Measurements from ENCODE around the gene PRR12.
A peak's percentile ranks its signal among the peaks of the same experiment; 100 is the strongest.

PRR12 gene

GRCh38 chr19:49591731-49592485, 926 bp downstream of the PRR12 start:
- no peak for DNase-seq (ENCODE audit: low read depth in 2 of 2)

DNA sequence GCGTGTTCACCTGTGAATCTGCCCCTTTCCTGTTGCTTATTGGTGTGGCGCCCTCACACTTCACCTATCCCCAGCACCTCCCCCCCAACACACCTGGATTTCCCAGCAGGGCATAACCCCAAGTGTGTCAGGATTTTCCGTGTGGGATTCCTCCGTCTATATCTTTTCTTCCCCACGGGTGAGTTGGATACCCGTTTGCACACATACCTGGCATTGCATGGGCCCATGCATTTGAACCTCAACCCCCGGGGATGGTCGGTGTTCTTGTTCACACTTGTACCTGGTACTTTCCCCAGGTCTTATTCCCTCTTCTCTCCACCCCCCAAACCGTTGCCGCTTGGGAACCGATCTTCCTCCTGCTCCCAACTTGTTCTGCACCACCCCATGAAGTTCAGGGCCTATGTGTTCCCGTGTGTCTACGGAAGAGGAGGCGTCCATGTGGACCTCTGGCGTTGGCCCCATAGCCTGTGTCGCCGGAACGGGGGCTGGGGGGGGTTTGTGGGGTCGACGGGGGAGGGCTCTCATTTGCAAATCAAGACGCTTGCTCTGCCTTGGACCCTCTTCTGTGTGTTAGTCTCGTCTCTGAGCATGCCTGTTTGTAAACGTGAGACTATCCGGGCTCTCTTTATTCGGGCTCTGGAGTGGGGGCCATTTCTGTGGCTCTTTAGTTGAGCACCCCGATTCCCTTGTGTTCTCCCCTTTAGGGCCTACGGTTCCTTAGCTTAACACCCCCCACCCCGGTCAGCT, 1.7 kb downstream of the PRR12 start:
- DNase-seq (ENCODE audit: low read depth in 2 of 2), result no peak

DNA sequence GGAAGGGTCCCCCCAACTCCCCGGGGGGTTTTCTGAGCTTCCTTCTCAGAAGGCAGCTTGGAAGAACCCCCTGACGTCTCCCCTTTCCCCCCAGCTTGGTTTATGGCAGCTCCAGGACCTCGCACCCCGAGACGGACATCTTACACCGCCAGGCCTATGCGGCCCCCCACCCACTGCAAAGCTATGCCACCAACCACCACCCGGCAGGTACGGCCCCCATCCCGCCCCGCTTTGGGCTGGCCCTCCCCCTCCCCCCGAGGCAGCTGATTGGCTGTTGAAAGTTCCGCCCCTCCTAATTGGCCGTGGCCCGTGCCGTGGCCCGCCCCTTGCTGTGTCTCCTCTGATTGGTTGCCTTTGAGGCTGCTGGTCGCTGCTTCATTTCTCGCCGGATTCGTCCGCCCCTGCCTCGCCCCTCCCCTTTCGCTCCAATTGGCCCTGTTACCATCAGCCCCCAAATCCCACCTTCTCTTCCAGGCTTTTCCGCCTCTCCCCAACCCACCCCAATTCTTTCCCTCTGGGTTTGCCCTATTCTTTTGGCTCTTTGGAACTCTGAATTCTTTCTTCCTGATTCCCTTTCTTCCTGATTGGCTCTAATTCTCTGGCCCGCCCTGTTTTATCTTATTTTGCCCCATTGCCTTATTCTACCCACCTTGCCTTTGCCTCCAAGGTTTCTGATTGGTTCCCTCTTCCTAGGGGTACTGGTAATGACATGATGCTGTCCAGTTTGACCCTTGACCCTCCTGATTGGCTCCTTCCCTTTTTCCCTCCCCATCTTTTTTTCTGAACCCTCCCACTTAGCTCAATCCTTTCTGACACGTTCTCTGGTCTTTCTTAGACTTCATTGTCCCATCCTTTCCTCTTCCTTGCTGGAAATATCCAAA, 2.5 kb downstream of the PRR12 start:
- DNase-seq (ENCODE audit: low read depth in 2 of 2), result peak; percentile 79 to 80

- no peak for DNase-seq (ENCODE audit: low read depth in 2 of 2)
Measured at GRCh38 chr19:49594157-49594992, 3.4 kb downstream of the PRR12 start.

DNA sequence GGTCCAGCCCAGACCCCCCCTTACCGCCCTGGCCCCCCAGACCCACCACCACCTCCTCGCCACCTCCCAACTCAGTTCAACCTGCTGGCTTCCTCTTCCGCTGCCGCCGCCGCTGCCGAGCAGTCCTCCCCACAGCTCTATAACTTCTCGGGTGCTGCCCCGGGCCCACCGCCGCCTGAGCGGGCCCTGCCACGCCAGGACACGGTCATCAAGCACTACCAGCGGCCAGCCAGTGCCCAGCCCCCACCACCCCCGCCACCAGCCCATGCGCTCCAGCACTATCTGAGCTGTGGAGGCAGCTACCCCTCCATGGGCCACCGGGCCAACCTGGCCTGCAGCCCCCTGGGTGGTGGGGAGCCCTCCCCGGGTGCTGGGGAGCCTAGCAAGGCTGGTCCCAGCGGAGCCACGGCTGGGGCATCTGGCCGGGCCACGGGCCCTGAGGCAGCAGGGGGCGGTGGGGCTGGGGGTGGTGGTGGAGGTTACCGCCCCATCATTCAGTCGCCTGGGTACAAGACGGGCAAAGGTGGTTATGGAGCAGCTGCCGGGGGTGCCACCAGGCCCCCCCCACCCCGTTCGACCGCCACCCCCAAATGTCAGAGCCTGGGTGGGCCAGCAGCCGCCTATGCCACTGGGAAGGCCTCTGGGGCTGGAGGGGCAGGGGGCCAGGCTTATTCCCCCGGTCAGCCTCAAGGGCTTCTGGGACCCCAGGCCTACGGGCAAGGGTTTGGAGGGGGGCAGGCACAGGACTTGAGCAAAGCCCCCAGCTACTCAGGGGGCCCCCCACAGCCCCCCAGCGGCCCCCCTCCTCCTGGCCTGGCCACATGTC, 4.2 kb downstream of the PRR12 start:
- DNase-seq (ENCODE audit: low read depth in 2 of 2), result no peak

DNA sequence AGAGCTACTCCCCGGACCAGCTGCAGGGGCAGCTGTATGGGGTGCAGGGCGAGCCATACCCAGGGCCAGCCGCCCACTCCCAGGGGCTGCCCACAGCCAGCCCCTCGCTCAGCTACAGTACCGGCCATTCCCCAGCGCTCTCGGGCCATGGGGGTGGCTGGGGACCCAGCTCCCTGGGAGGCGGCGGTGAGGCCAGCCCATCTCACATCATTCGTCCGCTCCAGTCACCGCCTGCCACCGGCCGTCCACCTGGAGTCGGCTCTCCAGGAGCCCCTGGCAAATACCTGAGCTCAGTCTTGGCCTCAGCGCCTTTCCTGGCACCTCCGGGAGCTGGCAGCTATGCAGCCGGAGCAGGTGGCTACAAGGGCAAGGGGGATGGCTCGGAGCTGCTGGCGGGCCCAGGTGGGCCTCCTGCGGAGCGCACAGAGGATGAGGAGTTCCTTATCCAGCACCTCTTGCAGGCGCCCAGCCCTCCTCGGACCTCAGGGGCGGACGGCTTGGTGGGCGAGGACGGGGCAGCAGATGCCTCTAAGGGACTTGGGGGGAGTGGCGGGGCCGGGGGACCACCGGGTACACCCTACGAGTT, 4.9 kb downstream of the PRR12 start:
- no peak for DNase-seq (ENCODE audit: low read depth in 2 of 2)

DNA sequence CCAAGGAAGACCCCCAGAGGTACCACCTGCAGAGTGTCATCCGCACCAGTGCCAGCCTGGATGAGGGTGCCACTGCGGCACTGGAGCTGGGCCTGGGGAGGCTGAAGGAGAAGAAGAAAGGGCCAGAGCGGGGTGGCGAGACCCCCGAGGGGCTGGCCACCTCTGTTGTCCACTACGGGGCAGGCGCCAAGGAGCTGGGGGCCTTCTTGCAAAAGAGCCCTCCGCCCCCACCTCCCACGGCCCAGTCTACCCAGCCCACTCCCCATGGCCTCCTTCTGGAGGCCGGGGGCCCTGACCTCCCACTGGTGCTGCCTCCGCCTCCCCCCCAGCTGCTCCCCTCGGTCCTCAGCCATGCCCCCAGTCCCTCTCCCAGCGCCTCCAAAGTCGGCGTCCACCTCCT, 5.4 kb downstream of the PRR12 start:
- DNase-seq (ENCODE audit: low read depth in 2 of 2), result no peak

DNA sequence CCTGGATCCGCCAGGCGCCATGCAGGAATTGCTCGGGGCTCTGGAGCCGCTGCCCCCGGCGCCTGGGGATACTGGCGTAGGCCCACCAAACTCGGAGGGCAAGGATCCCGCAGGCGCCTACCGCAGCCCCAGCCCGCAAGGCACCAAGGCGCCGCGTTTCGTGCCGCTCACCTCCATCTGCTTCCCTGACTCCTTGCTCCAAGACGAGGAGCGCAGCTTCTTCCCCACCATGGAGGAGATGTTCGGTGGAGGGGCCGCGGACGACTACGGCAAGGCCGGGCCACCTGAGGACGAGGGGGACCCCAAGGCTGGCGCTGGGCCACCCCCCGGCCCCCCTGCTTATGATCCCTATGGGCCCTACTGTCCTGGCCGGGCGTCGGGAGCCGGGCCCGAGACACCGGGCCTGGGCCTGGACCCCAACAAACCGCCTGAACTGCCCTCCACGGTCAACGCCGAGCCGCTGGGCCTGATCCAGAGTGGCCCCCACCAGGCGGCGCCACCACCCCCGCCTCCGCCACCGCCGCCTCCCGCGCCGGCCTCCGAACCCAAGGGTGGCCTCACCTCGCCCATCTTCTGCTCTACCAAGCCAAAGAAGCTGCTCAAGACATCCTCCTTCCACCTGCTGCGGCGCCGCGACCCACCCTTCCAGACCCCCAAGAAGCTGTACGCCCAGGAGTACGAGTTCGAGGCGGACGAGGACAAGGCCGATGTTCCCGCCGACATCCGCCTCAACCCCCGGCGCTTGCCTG, 6.1 kb downstream of the PRR12 start:
- no peak for DNase-seq (ENCODE audit: low read depth in 2 of 2)

DNA sequence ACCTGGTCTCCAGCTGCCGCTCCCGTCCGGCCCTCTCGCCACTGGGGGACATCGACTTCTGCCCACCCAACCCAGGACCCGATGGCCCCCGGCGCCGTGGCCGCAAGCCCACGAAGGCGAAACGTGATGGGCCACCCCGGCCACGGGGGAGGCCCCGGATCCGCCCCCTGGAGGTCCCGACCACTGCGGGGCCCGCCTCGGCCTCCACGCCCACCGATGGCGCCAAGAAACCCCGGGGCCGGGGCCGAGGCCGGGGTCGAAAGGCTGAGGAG, 6.7 kb downstream of the PRR12 start:
- no peak for DNase-seq (ENCODE audit: low read depth in 2 of 2)

- no peak for DNase-seq (ENCODE audit: low read depth in 2 of 2)
Measured at GRCh38 chr19:49599378-49600295, 8.7 kb downstream of the PRR12 start.

GRCh38 chr19:49601482-49602038, 10.6 kb downstream of the PRR12 start:
- no peak for DNase-seq (ENCODE audit: low read depth in 2 of 2)

DNA sequence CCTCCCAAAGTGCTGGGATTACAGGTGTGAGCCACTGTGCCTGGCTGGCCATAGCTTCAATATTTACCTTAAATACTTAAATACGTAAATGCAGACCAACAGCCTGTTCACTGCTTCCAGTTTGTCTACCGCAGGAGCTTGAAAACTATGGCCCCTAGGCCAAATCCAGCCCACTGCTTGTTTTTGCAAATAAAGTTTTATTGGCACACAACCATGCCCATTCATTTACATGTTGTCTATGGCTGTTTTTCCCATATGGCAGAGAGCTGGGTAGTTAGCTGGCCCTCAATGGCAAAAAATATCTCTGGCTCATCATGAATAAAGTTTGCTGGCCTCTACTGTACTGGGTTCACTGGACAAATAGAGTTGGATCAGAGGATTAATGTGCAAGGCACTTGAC, 11.8 kb downstream of the PRR12 start:
- no peak for DNase-seq (ENCODE audit: low read depth in 2 of 2)

- DNase-seq (ENCODE audit: low read depth in 2 of 2), result no peak
Measured at GRCh38 chr19:49605605-49606004, 14.6 kb downstream of the PRR12 start.

DNA sequence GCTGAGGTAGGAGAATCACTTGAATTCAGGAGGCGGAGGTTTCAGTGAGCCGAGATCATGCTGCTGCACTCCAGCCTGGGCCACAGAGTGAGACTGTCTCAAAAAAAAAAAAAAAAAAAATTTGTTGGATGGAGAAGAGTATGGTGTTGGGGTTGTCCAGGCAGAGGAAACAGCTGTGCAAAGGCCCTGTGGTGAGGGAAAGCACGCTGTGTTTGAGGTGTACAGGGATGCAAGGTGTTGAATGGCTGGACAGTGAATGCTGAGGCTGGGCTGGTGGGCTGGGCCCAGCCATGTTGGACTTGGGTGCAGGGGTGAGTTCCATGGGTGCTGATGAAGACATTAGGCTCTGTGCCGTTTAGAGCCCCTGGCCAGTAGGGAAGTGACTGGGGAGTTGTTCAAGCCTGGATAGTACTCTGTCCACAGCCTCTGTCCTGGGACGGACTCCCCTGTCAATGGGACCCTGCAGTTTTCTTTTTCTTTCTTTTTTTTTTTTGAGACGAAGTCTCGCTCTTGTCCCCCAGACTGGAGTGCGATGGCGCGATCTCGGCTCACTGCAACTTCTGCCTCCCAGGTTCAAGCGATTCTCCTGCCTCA, 18.6 kb downstream of the PRR12 start:
- DNase-seq (ENCODE audit: low read depth in 2 of 2), result no peak

DNA sequence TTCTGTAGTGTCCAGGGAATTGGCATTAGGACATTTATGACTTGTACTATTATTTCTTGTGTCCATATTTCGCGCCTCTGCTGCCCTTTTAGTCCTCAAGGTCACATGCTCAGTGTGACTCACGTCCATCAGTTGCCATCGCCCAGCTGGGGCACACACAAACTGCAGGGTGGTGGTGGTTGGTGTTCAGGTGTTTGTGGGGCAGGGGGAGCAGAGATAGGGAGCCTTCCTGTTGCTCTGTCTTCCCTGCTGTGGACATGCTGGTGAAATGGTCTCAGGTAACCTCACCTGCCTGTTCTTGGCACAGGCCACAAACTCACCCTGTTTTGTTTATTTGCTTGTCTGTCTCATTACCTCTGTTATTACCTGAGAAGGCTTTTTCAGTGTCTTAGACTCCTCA, 22.4 kb downstream of the PRR12 start:
- DNase-seq (ENCODE audit: low read depth in 2 of 2), result no peak

DNA sequence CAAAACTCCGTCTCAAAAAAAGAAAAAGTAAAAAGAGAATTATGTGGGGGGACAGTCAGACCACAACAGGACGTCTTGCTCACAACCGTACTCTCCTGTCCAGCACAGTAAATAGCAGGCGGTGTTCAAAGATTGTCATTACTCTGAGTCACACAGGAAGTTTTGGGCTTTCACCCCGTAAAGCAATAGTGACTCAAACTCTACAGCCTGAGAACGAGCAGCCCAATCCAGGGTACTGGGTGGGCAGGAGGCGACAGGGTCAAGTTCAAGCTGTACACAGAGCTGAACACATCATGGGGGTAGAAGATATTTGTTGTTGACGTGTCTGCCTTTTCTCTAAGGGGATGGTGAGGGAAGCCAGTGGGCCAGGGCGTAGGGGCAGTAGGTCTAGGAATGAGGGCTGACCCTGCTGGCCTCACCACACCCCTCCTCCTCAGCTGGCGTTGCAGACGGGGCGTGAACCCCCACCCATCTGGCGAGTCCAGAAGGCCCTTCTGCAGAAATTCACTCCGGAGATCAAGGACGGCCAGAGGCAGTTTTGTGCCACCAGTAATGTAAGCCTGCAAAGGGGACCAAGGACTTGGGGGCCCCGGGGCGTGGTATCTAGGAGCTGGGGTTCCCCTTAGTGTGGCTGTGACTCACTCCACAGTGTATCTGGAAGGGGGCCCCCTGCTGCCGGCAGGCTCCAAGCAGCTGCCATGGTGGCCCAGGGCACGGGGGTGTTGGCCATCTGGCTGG, 23.3 kb downstream of the PRR12 start:
- DNase-seq (ENCODE audit: low read depth in 2 of 2), result no peak

DNA sequence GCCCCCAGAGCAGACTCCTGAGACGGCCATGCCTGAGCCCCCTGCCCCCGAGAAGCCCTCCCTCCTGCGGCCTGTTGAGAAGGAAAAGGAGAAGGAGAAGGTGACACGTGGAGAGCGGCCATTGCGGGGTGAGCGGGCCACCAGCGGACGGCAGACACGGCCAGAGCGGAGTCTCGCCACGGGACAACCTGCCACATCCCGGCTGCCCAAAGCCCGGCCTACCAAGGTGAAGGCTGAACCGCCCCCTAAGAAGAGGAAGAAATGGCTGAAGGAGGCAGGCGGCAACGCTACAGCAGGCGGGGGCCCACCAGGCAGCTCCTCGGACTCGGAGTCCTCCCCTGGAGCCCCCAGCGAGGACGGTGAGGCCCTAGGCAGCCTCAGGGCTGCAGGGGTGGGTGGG, 24.9 kb downstream of the PRR12 start:
- no peak for DNase-seq (ENCODE audit: low read depth in 2 of 2)

Measured in stimulated activated CD8-positive, alpha-beta memory T cell treated with anti-CD3 and anti-CD28 coated beads, Interleukin-7, amount 100 ng/mL, for 1 hour (primary cell).